ENCODE data around the gene CASP3.
"Not testable (repeated sequence)": the region's sequence is repeated elsewhere in the genome, so short reads cannot be mapped to it uniquely, and the experiment has no call there.

DNA sequence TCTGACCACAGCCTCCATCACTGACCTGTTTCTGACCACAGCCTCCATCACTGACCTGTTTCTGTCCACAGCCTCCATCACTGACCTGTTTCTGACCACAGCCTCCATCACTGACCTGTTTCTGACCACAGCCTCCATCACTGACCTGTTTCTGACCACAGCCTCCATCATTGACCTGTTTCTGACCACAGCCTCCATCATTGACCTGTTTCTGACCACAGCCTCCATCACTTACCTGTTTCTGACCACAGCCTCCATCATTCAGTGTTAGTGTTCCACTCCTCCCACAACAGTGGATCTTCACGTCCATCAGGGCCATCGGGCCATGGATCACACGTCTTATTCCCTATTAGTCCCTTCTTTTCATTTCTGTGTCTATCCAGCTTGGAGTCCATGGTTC lies 24.7 kb downstream of the CASP3 start:
- TF ChIP-seq, protein P1, sequence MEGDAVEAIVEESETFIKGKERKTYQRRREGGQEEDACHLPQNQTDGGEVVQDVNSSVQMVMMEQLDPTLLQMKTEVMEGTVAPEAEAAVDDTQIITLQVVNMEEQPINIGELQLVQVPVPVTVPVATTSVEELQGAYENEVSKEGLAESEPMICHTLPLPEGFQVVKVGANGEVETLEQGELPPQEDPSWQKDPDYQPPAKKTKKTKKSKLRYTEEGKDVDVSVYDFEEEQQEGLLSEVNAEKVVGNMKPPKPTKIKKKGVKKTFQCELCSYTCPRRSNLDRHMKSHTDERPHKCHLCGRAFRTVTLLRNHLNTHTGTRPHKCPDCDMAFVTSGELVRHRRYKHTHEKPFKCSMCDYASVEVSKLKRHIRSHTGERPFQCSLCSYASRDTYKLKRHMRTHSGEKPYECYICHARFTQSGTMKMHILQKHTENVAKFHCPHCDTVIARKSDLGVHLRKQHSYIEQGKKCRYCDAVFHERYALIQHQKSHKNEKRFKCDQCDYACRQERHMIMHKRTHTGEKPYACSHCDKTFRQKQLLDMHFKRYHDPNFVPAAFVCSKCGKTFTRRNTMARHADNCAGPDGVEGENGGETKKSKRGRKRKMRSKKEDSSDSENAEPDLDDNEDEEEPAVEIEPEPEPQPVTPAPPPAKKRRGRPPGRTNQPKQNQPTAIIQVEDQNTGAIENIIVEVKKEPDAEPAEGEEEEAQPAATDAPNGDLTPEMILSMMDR (IDR thresholded peaks at IDR 0.05): not testable (repeated sequence)
- not testable (repeated sequence) for TF ChIP-seq EZH2 (IDR thresholded peaks at IDR 0.05; ENCODE audit: borderline replicate concordance, insufficient read depth, low read depth, low read length, poor library complexity, severe bottlenecking)

Measured in B cell (primary cell).